Esophagus (tissue), 2 donors: ENCODE data around the gene SEMA3F. TPM values are rescaled to one million over a fixed set of nuclear protein-coding genes. Genes with fewer than 3 reads are reported as not detected.

ENCODE experiments used
- H3K27ac ChIP-seq, 2 donors: one replicate each; pipeline ENCODE4 v1.5.1; 2013; ENCODE audit warnings: low read depth in 2 of 2, mild to moderate bottlenecking in 2 of 2, inconsistent platforms in 1 of 2, low read length in 1 of 2, moderate library complexity in 1 of 2
- H3K27me3 ChIP-seq, 2 donors: one replicate each; pipeline ENCODE4 v1.6.1; 2013; ENCODE audit warnings: low read length in 2 of 2, control low read depth in 1 of 2, mild to moderate bottlenecking in 1 of 2; ENCODE audit not compliant: insufficient read depth in 2 of 2, control insufficient read depth in 1 of 2
- H3K36me3 ChIP-seq, 2 donors: one replicate each; pipeline ENCODE4 v1.6.1; 2013; ENCODE audit warnings: low read length in 1 of 2; ENCODE audit not compliant: control insufficient read depth in 2 of 2, insufficient read depth in 2 of 2
- H3K4me1 ChIP-seq, 2 donors: one replicate each; pipeline ENCODE4 v1.6.1; 2013; ENCODE audit warnings: low read length in 1 of 2; ENCODE audit not compliant: control insufficient read depth in 2 of 2, insufficient read depth in 2 of 2
- H3K4me3 ChIP-seq, 2 donors: one replicate each; pipeline ENCODE4 v1.5.1; 2013; ENCODE audit warnings: low read length in 2 of 2, mild to moderate bottlenecking in 2 of 2, low read depth in 1 of 2, moderate library complexity in 1 of 2
- H3K9me3 ChIP-seq, 2 donors: one replicate each; pipeline ENCODE4 v1.6.1; 2013; ENCODE audit warnings: mild to moderate bottlenecking in 2 of 2, low read depth in 1 of 2, low read length in 1 of 2, moderate library complexity in 1 of 2; ENCODE audit not compliant: control insufficient read depth in 2 of 2, insufficient read depth in 1 of 2
- WGBS, 2 donors: extraction: QIAGEN DNeasy Blood & Tissue Kit; methylation state at CpG; one replicate each; pipeline ENCODE4 v1.1.7; 2013; 5-methylcytosine and 5-hydroxymethylcytosine counted together
- polyA plus RNA-seq, 2 donors: library from polyadenylated mRNA; stranded (reverse); fragments of 200-250 nt; gene quantifications; one replicate each; pipeline ENCODE4 v1.2.3, GENCODE V29; 2013
- donor health status: healthy with polysubstance abuse.
- donor health status: Bipolar disorder and iron deficiency.

Gene SEMA3F
- polyA plus RNA-seq, 2 donors: 55.4 to 79.6 TPM

DNA sequence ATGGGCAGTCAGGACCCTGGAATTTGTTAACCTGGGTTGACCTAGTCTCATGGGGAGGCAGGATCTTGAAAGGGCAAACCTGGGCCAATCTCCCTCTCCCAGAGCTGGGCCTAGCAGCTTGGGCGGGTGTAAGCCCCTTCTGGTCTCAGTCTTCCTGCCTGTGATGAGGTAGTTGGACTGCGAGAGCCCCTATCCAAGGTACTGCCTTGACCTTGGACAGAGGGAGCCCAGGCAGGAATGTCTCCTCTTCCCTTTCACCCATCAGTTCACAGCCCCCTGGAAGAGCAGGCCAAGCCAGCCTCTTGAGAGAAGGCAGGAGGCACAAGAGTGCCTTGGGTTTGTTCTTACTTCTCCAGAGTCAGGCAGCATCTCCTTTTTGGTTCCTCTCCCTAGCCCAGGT lies 24.7 kb upstream of the SEMA3F start:
- H3K4me1 ChIP-seq: peaks cover 3 to 5% of the 10 kb centered on the region in 2 donors
- H3K27ac ChIP-seq: no peak overlapping the region
- H3K9me3 ChIP-seq: no peaks in the 10 kb centered on the region
- H3K4me3 ChIP-seq: no peak overlapping the region
- H3K36me3 ChIP-seq: no peaks in the 10 kb centered on the region
- WGBS, 2 donors: 91 to 98% methylated on average over 2 of the region's 2 CpGs
- H3K27me3 ChIP-seq: no peaks in the 10 kb centered on the region

DNA sequence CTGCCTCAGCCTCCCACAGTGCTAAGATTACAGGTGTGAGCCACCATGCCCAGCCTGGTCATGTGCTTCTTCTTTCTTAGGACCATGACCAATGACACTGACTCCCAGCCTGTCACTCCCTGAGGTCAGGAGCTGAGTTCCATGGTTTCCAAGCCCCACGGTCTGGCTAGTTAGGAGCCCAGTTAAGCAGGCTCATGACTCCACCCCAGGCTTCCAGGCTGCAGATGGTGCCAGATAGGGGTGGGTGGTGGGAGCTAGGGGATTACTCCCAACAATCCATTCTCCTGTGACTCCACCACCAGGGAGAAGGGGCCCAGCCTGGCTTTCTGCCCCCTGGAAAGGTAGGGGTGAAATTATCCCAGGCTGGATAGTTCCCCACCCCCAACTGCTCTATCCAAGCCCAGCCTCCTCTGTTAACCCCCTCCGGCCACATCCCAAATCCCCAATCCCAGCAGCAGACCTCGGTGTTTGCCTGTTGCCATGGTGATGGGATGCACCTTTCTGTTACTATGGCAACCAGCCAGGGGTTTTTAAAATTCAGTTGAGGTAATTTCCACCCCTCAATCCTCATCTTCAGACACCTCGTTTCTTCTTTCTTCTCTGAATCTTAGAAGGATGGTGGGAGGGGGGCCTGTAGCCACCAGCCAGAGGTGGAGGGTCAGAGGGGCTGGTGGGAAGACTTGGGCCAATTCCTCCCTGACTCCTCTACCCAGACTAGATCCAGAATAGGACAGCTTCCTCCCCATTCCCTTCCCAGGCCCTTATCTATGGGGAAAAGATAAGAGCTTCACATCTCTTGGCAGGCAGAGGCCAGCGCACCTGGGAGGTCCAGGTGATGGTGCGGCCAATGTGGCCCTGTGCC lies 22.5 kb upstream of the SEMA3F start:
- Histone ChIP-seq H3K36me3 (no peaks in the 10 kb centered on the region), H3K27ac (no peak overlapping the region), H3K4me3 (no peak overlapping the region), H3K9me3 (no peaks in the 10 kb centered on the region), H3K27me3 (no peaks in the 10 kb centered on the region), H3K4me1 (peaks cover 0 to 8% of the 10 kb centered on the region in 2 donors)
- 54 to 67% methylated on average over 6 of the region's 6 CpGs for WGBS, 2 donors

DNA sequence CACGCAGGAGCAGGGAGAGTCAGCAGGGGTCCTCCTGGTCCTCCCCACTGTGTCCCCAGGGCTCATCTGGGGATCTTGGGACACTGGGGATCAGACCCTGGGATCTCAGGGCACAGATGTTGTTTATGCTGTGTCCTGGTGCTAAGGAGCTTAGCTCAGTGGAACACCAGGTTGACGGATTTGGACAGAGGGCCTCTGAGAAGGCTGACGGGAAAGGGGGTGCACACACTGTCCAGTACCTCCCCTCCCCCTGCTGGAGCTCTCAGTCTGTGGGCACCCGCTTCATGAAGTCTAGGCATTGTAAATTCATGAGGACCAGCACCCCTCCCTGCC lies 21.9 kb upstream of the SEMA3F start:
- peaks cover 0 to 14% of the 10 kb centered on the region in 2 donors for H3K4me1 ChIP-seq
- no peaks in the 10 kb centered on the region for H3K27me3 ChIP-seq
- H3K9me3 ChIP-seq: no peaks in the 10 kb centered on the region
- WGBS, 2 donors: 69 to 76% methylated on average over 4 of the region's 4 CpGs
- H3K36me3 ChIP-seq: no peaks in the 10 kb centered on the region
- no peak overlapping the region for H3K27ac ChIP-seq
- no peak overlapping the region for H3K4me3 ChIP-seq

DNA sequence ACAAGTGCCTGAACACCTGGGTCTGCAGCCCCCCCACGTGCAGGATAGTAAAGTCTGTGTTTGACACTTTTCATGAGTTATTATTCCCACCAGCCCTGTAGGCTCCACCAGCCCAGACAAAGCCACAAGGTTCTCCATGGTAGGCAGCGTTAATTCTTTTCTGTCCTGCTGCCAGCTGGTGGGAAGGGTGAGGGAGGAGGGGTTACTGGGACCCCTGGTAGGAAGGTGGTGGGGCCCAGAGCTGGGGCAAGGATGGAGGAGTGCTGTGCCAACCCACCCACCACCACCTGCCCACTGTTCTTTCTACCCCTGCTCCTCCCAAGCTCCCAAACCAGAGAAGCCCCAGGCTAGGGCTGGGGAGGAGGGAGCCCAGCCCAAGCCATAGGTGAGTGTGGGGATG lies 20.8 kb upstream of the SEMA3F start:
- no peak overlapping the region for H3K4me3 ChIP-seq
- WGBS, 2 donors: 29 to 31% methylated on average over 2 of the region's 2 CpGs
- no peaks in the 10 kb centered on the region for H3K9me3 ChIP-seq
- H3K4me1 ChIP-seq: peaks cover 3 to 25% of the 10 kb centered on the region in 2 donors
- no peak overlapping the region for H3K27ac ChIP-seq
- no peaks in the 10 kb centered on the region for H3K27me3 ChIP-seq
- no peaks in the 10 kb centered on the region for H3K36me3 ChIP-seq

DNA sequence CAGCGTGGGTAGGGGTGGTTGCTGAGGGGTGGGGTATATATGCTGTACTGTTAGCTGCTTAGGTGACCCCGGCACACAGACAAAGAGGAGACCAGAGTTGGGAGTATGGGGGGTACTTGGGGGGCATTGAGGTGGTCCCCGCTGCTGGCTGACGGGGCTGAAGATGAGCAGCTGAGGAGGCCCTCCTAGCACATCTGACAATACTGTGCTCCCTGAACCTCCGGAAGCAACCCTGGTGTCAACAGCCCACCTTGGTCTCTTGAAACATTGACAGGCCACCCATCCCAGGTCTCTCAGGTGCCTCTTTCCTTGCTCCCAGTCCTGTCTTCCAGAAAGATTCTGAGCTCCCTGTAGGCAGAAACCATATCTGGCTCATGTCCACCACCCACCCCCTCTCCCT lies 19.2 kb upstream of the SEMA3F start:
- 95% methylated on average over 4 to 5 of the region's 5 CpGs for WGBS, 2 donors
- peaks cover 3 to 29% of the 10 kb centered on the region in 2 donors for H3K4me1 ChIP-seq

DNA sequence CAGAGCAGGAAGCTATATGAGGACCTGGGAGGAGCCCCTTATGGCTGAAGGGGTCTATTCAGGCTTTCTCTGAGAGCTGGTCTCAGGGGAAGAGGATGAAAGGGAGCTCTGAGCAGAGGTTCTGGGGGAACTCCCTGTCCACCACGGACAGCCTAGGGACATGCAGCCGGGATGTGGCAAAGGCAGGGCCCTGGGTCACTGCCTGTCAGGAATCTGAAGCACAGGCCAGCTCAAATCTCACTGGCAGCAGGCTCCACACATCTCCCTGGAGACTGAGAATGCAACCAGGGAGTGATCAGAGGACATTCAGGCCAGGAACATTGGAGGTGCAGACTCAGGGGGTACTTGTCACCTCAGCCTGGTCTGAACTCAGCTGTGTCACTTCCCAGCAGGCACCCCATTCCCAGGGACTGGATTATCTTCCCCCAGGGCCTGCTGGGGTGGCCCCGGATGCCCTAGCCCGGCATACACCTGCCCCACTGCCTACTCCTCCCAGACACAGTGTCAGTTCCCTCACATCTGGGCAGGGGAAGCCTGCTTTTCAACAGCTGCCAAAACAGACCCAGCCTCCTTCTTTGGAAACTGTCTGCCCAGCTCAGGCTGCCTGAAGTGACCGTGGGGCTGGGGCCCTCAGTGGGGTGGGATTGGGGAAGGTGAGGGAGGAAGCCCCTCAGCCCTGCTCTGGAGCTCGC lies 18.3 kb upstream of the SEMA3F start:
- peaks cover 3 to 29% of the 10 kb centered on the region in 2 donors for H3K4me1 ChIP-seq
- H3K36me3 ChIP-seq: no peaks in the 10 kb centered on the region
- 47 to 63% methylated on average over 6 of the region's 6 CpGs for WGBS, 2 donors
- no peaks in the 10 kb centered on the region for H3K9me3 ChIP-seq
- no peaks in the 10 kb centered on the region for H3K27me3 ChIP-seq
- H3K27ac ChIP-seq: no peak overlapping the region
- H3K4me3 ChIP-seq: no peak overlapping the region

More for the DNA sequence above, 19.2 kb upstream of the SEMA3F start:
- Histone ChIP-seq H3K27ac (no peak overlapping the region), H3K4me3 (no peak overlapping the region), H3K9me3 (no peaks in the 10 kb centered on the region), H3K27me3 (no peaks in the 10 kb centered on the region), H3K36me3 (no peaks in the 10 kb centered on the region)

DNA sequence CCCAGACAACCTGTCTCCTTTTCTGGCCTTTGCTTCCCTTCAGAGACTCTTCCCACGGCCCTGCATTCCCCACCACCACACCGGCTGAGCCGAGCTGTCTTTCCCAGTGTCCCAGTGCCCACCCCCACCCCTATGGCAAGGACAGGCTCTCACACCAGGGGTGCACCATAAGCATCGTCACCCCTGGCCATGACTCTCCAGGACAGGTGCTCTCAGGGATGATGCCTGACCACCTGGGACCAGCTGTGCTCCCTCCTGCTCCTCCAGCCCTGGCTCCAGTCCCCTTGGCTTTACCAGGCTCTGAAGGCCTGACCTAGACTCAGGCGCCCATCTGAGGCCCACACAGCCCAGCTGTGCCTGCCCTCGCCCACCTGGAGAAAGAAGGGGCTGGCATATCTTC lies 17.6 kb upstream of the SEMA3F start:
- WGBS, 2 donors: 88 to 90% methylated on average over 6 of the region's 6 CpGs
- Histone ChIP-seq H3K4me1 (peaks cover 3 to 29% of the 10 kb centered on the region in 2 donors), H3K9me3 (no peaks in the 10 kb centered on the region), H3K36me3 (no peaks in the 10 kb centered on the region), H3K27ac (no peak overlapping the region), H3K27me3 (no peaks in the 10 kb centered on the region), H3K4me3 (no peak overlapping the region)

DNA sequence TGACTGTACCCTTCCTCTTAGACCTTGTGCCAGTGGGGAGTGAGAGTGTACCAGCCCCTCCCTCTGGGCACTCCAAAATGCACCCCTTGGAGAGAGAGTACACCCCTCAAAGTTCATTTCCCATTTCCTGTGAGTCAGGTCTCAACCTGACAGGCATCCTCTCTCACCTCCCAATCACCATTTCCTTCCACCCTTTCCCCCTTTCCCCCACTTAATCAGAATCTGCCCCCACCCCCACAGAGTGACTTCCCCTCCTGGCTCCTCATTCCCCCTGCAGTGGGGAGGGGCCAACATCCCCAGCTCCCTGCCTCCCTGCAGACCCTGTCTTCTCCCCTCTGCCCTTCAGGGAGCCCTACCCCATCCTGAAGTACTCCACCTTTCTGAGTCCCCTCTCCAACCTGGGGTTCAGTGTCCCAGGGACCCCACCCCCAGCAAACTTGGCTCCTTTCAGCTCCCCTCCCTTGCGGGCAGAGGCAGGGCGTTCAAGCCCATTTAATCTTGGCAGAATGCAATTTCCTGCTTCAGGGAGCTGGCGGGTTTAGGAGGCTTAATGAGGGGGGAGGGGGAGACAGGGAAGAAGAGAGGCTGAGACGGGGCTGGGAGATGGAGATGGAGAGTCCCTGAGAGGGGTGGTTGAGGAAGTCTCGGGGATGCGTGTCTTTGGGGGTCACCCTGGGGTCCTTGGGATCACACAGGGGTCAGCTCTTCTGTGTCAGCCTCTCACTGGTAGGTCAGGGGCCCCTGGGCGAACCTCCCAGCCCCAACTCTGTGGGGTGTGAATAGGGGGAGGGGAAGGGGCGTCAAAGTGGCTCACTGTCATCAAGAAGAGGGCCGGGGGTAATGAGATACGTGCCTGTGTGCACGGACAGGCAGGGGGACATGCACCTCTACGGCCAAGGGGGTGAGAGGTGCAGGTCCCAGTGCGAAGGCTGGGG lies 16.6 kb upstream of the SEMA3F start:
- Histone ChIP-seq H3K4me1 (peaks cover 3 to 29% of the 10 kb centered on the region in 2 donors), H3K36me3 (no peaks in the 10 kb centered on the region), H3K9me3 (no peaks in the 10 kb centered on the region), H3K4me3 (no peak overlapping the region), H3K27ac (no peak overlapping the region), H3K27me3 (no peaks in the 10 kb centered on the region)
- WGBS, 2 donors: 18 to 20% methylated on average over 13 of the region's 13 CpGs

DNA sequence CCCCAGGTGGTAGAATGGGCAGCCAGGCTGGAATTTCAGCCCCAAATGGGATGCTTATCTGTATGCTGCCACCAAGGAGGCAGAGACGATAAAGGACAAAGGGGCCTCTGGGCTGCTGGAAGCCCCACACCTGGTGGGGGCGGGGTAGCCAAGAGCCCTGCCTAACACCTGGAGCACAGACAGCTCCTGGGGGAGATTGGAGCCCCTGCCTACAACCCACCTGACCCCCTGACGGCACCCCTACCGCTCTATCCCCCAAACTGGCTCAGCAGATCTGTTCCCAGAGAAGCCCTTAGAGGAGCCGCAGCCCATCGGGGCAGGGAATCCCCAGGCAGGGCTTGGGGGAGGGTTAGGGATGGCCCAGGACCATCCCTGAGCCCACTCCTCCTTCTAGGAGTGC lies 15.8 kb upstream of the SEMA3F start:
- peaks cover 3 to 29% of the 10 kb centered on the region in 2 donors for H3K4me1 ChIP-seq

More for the DNA sequence above, 15.8 kb upstream of the SEMA3F start:
- no peak overlapping the region for H3K4me3 ChIP-seq
- no peaks in the 10 kb centered on the region for H3K9me3 ChIP-seq
- no peak overlapping the region for H3K27ac ChIP-seq
- no peaks in the 10 kb centered on the region for H3K27me3 ChIP-seq
- 58 to 66% methylated on average over 6 of the region's 6 CpGs for WGBS, 2 donors
- no peaks in the 10 kb centered on the region for H3K36me3 ChIP-seq
